GM20000 (cell line): ENCODE measurements around the gene CCT2.

Source experiments
- DNase-seq: peaks from one replicate; pipeline ENCODE4 v3.0.0; 2012; ENCODE audit warnings: low spot score
- TF ChIP-seq, protein P1 (sequence below): IDR thresholded peaks from 2 replicates; pipeline ENCODE4 v1.5.1; 2012; ENCODE audit warnings: mild to moderate bottlenecking, control low read depth; ENCODE audit errors: extremely low read depth, missing control alignments

CCT2 gene

GRCh38 chr12:69550569-69551350 lies 34.5 kb upstream of the CCT2 start:
- TF ChIP-seq, protein P1, sequence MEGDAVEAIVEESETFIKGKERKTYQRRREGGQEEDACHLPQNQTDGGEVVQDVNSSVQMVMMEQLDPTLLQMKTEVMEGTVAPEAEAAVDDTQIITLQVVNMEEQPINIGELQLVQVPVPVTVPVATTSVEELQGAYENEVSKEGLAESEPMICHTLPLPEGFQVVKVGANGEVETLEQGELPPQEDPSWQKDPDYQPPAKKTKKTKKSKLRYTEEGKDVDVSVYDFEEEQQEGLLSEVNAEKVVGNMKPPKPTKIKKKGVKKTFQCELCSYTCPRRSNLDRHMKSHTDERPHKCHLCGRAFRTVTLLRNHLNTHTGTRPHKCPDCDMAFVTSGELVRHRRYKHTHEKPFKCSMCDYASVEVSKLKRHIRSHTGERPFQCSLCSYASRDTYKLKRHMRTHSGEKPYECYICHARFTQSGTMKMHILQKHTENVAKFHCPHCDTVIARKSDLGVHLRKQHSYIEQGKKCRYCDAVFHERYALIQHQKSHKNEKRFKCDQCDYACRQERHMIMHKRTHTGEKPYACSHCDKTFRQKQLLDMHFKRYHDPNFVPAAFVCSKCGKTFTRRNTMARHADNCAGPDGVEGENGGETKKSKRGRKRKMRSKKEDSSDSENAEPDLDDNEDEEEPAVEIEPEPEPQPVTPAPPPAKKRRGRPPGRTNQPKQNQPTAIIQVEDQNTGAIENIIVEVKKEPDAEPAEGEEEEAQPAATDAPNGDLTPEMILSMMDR: no peak
- no peak for DNase-seq

GRCh38 chr12:69553628-69554248 lies 31.5 kb upstream of the CCT2 start:
- TF ChIP-seq, protein P1: no peak
- DNase-seq: peak; percentile 24

GRCh38 chr12:69555461-69555860 lies 29.8 kb upstream of the CCT2 start:
- TF ChIP-seq, protein P1: no peak
- DNase-seq: no peak

DNA sequence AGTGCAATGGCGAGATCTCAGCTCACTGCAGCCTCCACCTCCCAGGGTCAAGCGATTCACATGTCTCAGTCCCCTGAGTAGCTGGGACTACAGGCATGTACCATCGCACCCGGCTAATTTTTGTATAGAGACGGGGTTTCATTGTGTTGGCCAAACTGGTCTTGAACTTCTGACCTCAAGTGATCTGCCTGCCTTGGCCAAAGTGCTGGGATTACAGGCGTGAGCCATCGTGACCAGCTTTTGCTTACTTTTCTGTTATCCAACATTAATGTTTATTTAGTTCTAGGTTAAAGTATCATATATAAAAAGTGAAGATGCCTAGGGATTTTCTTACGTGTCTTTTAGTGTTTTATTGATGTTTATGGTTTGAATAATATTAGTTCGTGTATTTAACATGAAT lies 28.9 kb upstream of the CCT2 start:
- DNase-seq: no peak
- TF ChIP-seq, protein P1: no peak

- no peak for DNase-seq
- TF ChIP-seq, protein P1: no peak
These were observed 22.0 kb upstream of the CCT2 start for GRCh38 chr12:69563166-69563762.

- TF ChIP-seq, protein P1: no peak
These were observed 18.7 kb upstream of the CCT2 start for GRCh38 chr12:69566603-69567002.

DNA sequence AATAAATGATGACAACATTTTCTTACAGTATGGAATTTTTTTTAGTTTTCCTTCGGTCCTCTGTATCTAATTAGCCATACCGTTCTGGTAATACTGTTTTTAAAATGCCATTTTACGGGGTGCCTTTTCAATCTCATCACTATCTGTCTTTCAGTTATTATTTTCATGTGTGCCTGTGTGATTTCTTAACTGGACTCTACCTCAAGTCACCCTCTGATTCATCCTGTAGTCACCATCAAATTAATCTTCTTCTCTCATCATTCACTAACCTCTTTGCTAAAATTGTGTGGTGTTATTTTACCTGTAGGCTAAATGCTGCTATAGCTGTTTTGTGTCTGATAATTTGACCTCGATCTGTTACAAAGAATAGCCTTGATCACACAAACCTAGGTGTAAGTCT lies 16.0 kb upstream of the CCT2 start:
- TF ChIP-seq, protein P1: no peak
- DNase-seq: no peak

More at GRCh38 chr12:69566603-69567002, 18.7 kb upstream of the CCT2 start:
- no peak for DNase-seq
